ENCODE measurements around the gene CAPSL.

CAPSL gene

GRCh38 chr5:35900972-35901695 is 37.3 kb downstream of the CAPSL start:
- peaks cover 22% of the 10 kb centered on the region for H3F3A ChIP-seq (ENCODE audit: control insufficient read depth, insufficient read depth)
- TF ChIP-seq CTCF (IDR thresholded peaks at IDR 0.05; ENCODE audit: low read depth, low read length, poor library complexity, severe bottlenecking) (no peak), EZH2phosphoT487 (IDR thresholded peaks at IDR 0.05; ENCODE audit: borderline replicate concordance, low read length) (no peak)
- no peaks in the 10 kb centered on the region for H3K9me3 ChIP-seq (ENCODE audit: control insufficient read depth, insufficient read depth, low read length)
- peak overlapping the region; percentile 51 for H3K27ac ChIP-seq (ENCODE audit: low read depth, low read length)
- H3K27me3 ChIP-seq (ENCODE audit: control insufficient read depth, low read length): no peaks in the 10 kb centered on the region
- peaks cover 12% of the 10 kb centered on the region for H3K36me3 ChIP-seq (ENCODE audit: control insufficient read depth, low read length)
- no peaks in the 10 kb centered on the region for H3K79me2 ChIP-seq (ENCODE audit: control insufficient read depth, low read length)
- no peaks in the 10 kb centered on the region for H3K9me2 ChIP-seq (replicated peaks; ENCODE audit: control insufficient read depth, low read length)
- H3K4me2 ChIP-seq (ENCODE audit: low read length): peak overlapping the region; percentile 41
- peak overlapping the region; percentile 22; the same call in 1 of the 2 replicates for H3K4me3 ChIP-seq (ENCODE audit: low read length)
- no peaks in the 10 kb centered on the region for H4K20me1 ChIP-seq (ENCODE audit: control insufficient read depth, insufficient read depth, low read depth, low read length)
- H3K4me1 ChIP-seq (ENCODE audit: control insufficient read depth, low read length): peaks cover 75% of the 10 kb centered on the region

GRCh38 chr5:35899800-35900199 is 38.6 kb downstream of the CAPSL start:
- Histone ChIP-seq H3K4me1 (ENCODE audit: control insufficient read depth, low read length) (peaks cover 61% of the 10 kb centered on the region), H3K4me3 (ENCODE audit: low read length) (no peak overlapping the region), H3K79me2 (ENCODE audit: control insufficient read depth, low read length) (no peaks in the 10 kb centered on the region), H3K9me3 (ENCODE audit: control insufficient read depth, insufficient read depth, low read length) (no peaks in the 10 kb centered on the region), H3F3A (ENCODE audit: control insufficient read depth, insufficient read depth) (peaks cover 13% of the 10 kb centered on the region), H3K9me2 (replicated peaks; ENCODE audit: control insufficient read depth, low read length) (no peaks in the 10 kb centered on the region), H4K20me1 (ENCODE audit: control insufficient read depth, insufficient read depth, low read depth, low read length) (no peaks in the 10 kb centered on the region), H3K36me3 (ENCODE audit: control insufficient read depth, low read length) (peaks cover 4% of the 10 kb centered on the region; the same call in 1 of the 2 replicates), H3K4me2 (ENCODE audit: low read length) (peak overlapping the region; percentile 18), H3K27ac (ENCODE audit: low read depth, low read length) (no peak overlapping the region), H3K27me3 (ENCODE audit: control insufficient read depth, low read length) (no peaks in the 10 kb centered on the region)
- TF ChIP-seq CTCF (IDR thresholded peaks at IDR 0.05; ENCODE audit: low read depth, low read length, poor library complexity, severe bottlenecking) (no peak), EZH2phosphoT487 (IDR thresholded peaks at IDR 0.05; ENCODE audit: borderline replicate concordance, low read length) (no peak)

DNA sequence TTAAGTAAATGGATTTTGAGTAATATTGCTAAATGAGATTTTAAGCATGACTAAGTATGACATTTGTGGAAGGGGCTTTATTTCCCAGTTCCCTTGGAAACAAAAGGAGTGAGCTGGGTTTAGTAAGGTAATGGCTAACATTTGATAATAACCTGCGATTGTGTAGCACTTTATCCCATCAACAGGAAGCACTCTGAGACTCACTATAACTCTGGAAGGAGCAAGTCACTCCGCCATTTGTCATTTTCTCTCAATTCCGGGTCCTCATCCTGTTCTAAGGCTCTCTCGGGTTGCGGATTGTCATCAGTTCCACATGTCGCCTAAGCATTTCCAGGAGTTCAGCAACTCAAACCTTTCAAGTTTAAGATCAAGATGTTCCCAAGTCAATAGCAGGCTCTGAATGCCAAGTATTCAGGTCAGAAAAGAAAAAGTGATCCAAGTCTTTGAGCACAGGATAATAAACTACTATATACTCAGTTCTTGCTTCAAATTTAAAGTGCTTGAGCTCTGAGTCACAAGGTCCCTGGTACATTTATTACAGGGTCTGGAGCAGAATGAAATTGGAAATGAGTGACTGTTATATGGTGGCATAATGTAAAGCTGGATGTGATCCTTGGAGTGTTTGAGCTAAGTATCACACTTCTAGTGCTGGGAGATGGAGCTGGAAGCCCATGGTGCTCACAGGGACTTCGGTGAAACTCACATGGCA is 39.3 kb downstream of the CAPSL start:
- Histone ChIP-seq H3K4me2 (ENCODE audit: low read length) (no peak overlapping the region; the same call in 1 of the 2 replicates), H4K20me1 (ENCODE audit: control insufficient read depth, insufficient read depth, low read depth, low read length) (no peaks in the 10 kb centered on the region), H3F3A (ENCODE audit: control insufficient read depth, insufficient read depth) (peaks cover 7% of the 10 kb centered on the region), H3K4me3 (ENCODE audit: low read length) (no peak overlapping the region), H3K36me3 (ENCODE audit: control insufficient read depth, low read length) (peaks cover 4% of the 10 kb centered on the region; the same call in 1 of the 2 replicates), H3K9me3 (ENCODE audit: control insufficient read depth, insufficient read depth, low read length) (no peaks in the 10 kb centered on the region), H3K27me3 (ENCODE audit: control insufficient read depth, low read length) (no peaks in the 10 kb centered on the region), H3K4me1 (ENCODE audit: control insufficient read depth, low read length) (peaks cover 54% of the 10 kb centered on the region), H3K27ac (ENCODE audit: low read depth, low read length) (no peak overlapping the region), H3K79me2 (ENCODE audit: control insufficient read depth, low read length) (no peaks in the 10 kb centered on the region), H3K9me2 (replicated peaks; ENCODE audit: control insufficient read depth, low read length) (no peaks in the 10 kb centered on the region)
- no peak for TF ChIP-seq EZH2phosphoT487 (IDR thresholded peaks at IDR 0.05; ENCODE audit: borderline replicate concordance, low read length)
- TF ChIP-seq CTCF (IDR thresholded peaks at IDR 0.05; ENCODE audit: low read depth, low read length, poor library complexity, severe bottlenecking): no peak

Measured in DOHH2 (cell line).